Inferior parietal cortex (tissue), 1 donor: ENCODE results near the gene DPPA4.
"Not testable (repeated sequence)": the region's sequence is repeated elsewhere in the genome, so short reads cannot be mapped to it uniquely, and the experiment has no call there.

Source experiments
- DNase-seq: peaks from one replicate; pipeline ENCODE4 v3.0.0-alpha.2; 2016; ENCODE audit errors: extremely low spot score

Gene DPPA4, protein sequence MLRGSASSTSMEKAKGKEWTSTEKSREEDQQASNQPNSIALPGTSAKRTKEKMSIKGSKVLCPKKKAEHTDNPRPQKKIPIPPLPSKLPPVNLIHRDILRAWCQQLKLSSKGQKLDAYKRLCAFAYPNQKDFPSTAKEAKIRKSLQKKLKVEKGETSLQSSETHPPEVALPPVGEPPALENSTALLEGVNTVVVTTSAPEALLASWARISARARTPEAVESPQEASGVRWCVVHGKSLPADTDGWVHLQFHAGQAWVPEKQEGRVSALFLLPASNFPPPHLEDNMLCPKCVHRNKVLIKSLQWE

DNA sequence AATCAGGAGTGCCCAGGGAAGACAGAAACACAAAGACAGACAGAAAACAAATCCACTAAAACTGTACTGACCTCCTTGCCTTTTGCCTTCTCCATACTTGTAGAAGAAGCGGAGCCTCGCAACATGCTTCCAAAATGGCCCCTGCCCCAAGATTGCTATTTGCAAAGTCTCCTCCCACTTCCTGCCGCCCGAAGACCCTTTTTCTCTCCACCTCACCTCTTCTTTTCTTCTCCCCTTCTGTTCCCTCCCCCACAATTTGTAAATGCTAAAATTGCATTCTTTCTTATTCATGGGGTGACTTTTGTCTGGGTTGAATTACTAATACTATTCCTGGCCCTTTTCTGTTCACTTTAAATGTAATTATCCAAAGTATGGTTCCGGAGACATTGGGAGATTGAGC lies at the start of gene DPPA4:
TSS of gene DPPA4 (minus strand) at position 154 of the 400 bp plus-strand sequence. CDS start at position 125, 29 bp downstream.
- DNase-seq, result no peak

DNA sequence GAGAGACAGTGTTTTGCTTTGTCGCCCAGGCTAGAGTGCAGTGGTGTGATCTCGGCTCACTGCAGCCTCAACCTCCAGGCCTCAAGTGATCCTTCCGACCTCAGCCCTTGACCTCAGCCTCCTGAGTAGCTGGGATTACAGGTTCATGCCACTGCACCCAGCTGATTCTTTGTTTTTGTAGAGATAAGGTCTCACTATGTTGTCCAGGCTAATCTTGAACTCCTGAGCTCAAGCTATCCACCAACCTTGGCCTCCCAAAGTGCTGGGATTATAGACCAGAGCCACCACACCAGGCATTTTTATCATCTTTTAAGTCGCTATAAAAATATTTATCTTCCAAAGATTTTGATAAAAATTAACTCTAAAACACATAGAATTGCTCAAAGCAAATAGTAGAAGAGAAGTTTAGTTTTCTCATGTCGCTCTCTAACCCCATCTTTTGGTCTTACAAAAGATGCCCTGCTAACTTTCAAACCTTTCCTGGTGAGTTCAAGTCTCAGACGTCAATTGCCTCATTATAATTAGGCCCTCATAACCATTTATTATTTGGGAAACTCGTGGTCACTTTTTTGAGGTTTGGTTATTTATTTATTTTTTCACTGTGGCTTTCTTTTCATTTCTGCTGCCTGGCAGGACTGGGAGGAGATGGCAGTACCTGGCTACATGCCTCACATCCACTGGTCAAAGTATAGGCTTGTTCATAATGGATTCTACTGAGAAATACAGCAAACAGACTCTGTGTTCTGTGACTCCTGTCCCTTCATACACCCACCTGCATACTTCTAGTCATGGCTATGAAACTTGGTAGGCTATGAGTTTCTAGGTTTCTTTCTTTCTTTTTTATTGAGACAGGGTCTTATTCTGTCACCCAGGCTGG lies 48.3 kb upstream of the DPPA4 start:
- DNase-seq, result no peak

DNA sequence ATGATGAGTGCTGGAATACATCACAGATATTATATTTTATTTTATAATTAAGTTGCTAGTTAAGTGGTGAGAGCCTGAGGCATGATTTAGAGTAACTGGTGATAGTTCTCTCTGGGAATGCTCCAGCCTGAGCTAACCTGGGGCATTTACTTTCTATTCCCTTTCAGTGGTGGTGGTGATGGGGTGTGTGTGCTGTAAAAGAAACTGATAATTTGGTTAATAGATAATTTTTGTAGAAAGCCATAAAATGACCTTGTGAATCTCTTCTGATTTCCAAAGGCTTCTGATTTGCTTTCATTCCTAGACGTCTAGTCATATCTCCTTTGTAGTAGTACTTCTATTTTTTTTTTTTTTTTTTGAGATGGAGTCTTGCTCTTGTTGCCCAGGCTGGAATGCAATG lies 46.8 kb upstream of the DPPA4 start:
- DNase-seq, result no peak

DNA sequence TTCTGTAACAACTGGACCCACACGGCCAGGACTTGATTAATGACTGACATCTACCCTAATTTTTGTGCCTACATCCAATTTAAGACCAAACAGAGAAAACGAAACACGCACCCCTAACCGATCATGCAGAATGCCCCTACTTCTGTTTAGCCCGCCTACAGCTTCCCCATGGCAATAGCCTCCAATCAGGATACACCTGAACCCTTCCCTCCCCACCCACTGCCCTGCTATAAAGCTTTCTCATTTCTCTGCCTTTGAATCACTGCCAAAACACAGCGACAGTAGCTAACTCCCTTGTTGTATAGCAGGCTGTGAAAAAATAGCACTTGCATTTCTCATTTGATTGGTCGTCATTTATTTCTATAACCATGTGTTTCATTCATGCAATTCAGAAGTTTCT lies 45.2 kb upstream of the DPPA4 start:
- DNase-seq, result no peak

DNA sequence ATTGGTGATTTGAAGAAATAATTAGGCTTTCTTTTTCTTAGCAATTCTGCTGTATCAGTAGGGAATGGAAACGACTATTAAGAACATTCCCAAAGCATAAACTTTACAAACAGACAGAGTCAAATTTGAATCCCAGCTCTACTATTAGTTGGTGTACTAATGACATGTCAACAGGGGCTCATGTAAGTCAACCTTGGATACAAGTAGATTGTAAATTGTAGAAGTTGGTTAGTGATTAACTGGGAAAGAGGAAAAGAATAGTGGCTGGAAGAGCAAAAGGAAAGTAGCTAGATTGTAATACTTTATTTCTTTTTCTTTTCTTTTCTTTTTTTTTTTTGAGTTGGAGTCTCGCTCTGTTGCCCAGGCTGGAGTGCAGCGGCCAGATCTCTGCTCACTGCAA lies 38.6 kb upstream of the DPPA4 start:
- DNase-seq, result no peak

DNA sequence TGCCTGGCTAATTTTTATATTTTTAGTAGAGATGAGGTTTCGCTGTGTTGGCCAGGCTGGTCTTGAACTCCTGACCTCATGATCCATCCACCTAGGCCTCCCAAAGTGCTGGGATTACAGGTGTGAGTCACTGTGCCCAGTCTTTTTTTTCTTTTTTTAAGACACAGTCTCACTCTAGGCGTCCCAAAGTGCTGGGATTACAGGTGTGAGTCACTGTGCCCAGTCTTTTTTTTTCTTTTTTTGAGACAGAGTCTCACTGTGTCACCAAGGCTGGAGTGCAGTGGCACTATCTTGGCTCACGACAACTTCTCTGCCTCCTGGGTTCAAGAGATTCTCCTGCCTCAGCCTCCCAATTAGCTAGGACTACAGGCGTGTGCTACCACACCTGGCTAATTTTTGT lies 37.1 kb upstream of the DPPA4 start:
- DNase-seq, result not testable (repeated sequence)

DNA sequence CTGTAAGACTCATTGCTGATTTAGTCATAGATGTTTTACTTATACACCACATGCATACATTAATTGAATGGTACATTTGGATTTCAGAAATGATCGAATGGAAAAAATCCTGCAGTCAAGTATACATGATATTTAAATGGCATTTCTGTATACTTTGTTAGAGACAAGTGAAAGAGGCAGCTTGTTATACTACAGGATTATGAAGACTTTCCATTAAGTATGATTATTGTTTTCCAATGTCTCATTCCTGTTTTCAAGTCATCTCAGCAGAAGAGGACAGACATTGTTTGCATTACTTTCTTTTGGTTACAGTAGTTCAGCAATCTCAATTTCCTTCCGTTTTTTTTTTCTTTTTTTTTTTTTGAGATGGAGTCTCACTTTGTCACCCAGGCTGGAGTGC lies 36.6 kb upstream of the DPPA4 start:
- DNase-seq, result no peak

DNA sequence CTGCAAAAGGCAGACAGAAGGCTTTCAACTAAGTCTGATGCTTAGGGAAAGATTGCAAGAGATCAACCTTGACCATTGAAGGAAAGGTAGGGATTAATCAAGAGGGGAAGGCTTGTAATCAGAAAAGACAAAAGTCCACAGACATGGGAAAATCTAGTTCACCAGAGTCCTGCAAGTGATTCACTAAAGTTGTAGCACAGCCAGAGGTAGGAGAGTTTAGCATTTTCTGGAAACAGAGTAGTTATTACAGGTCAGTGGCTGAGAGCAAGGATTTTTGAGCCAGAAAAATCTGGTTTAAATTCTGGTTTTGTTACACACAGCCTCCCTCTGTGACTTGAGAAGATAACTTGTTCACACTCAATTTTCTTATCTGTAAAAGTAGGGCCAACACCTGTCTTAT lies 35.3 kb upstream of the DPPA4 start:
- DNase-seq, result no peak

DNA sequence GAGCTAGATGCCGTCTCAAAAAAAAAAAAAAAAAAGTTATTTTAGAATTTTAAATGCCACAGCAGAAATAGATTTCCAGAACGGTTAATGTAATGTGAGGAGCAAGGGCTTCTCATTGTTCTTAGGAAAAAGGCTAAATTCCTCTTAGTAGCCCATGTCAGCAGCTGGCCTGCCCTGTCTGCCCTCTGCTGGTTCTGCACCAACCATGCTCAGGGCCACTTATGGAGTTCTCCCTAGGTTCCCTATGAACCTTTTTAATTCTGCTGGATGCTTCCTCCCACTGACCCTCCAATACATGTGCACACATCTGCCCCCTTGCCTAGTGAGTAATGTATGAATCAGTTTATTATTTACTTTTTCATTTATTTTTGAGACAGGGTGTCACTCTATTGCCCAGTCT lies 32.2 kb upstream of the DPPA4 start:
- no peak for DNase-seq

DNA sequence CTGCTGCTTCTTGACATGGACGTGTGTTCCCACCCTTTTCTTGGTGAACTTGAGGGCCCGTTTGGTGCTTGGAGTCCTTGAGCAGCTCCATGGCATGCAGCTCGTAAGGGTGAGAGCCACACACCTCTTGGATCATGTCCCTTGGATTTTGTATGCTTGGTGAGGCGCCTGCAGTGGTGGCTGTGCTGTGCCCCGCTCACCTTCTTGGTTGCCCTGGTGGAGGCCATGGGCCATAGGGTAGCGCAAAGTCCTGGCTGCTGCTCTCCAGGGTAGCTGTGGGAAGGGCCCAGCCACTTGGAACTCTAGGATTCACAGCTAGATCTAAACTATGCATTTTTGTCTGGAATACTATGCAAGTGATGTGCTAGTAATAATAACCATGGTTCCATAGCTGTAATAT lies 26.7 kb upstream of the DPPA4 start:
- DNase-seq, result no peak

DNA sequence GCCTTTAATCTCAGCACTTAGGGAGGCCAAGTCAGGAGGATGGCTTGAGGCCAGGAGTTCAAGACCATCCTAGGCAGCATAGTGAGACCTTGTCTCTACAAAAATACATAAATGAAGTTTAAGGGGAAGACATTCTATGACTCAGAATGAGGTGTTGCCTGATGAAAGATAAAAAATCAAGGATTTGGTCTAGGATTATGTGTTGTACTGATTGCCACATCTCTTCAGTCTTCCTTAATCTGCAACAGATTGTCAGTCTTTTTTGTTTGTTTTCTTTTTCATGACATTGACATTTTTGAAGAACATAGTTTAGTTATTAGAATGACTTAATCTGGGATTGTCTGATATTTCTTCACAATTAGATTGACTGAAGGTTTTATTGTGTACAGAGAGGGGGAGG lies 26.3 kb upstream of the DPPA4 start:
- DNase-seq, result no peak

DNA sequence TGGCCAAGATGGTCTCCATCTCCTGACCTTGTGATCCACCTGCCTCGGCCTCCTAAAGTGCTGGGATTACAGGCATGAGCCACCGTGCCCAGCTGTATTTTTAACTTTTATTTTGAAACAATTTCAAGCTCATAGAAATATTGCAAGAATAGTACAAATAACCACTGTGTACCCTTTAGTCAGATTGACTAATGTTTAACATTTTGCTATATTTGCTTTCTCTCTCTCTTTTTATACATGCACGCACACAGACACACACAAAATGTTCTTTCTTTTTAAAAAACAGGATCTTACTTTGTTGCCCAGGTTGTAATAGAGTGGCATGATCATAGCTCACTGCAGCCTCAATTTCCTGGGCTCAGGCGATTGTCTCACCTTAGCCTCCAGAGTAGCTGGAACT lies 25.5 kb upstream of the DPPA4 start:
- no peak for DNase-seq

DNA sequence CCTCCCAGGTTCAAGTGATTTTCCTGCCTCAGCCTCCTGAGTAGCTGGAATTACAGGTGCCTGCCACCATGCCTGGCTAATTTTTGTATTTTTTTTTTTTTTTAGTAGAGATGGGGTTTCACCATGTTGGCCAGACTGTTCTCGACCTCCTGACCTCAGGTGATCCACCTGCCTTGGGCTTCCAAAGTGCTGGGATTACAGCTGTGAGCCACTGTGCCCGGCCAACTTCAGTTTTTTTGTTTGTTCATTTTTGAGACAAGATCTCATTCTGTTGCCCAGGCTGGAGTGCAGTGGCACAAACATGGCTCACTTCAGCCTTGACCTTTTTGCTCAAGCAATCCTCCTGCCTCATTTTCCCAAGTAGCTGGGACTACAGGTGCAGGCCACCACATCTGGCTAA lies 21.5 kb upstream of the DPPA4 start:
- DNase-seq, result not testable (repeated sequence)

DNA sequence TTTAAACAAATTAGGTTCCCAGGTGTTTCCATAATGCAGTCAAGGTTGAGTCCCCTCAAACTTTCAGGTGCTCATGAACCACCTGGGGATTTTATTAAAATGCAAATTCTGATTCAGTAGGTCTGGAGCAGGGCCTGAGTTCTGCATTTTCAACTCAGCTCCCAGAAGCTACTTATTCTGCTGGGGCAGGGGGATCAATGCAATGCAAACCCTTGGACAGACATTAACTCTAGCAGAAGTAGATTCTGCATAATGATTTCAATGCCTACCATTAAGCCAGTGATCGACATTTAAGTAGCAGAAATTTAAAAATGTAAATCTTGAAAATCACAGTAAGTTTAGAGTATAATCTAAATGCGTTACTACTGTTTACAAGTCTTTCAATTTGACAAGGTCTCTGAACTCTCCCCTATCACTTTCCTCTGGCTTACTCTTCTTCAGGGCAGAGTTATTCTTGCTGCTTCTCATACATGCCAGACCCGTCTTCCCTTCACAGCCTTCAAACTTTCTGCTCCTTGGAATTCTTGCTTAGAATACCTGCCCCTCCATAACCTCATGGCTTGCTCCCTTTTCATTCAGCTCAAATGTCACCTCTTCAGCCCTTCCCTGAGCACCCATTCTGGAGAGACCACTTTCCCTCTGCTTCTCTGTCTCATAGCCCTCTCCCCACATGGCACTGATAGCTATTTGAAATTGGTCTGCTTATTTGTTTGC lies 19.3 kb upstream of the DPPA4 start:
- DNase-seq, result no peak

DNA sequence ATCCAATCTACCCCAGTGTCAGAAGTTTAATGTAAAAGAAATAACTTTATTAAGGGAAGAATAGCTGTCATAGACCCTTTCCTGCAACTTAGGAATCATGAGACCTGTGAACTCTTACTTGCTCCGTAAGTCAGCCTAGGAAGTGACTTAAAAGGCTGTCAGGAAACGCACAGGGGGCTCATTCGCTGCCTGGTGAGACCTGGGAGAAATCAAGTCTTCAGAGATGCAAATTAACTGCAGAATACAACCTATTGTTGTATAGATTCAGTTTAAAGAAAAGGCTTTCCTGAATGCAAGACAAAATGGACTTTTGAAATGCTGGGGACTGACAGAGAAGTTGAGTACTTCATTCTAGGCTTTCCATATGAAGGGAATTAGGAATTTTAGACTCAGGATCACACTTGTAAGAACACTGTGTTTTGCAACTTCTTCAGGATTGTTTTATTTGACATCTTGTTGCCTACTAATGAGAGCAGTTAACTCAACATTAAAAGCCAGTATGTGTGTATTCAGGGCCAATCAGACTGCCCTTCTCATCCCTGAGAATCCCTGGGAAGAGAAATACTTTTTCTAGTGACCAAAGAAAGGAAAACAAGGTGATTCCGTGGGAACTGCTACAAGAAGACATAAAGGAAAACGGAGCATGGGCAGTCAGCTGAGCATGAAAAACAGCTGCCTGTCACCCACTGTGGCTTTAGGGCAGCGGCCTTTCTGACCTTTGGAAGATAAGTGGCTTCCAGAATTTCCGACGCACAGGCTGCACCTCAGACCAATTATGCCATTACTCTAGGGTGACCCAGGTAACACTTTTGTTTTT lies 18.5 kb upstream of the DPPA4 start:
- DNase-seq, result no peak

DNA sequence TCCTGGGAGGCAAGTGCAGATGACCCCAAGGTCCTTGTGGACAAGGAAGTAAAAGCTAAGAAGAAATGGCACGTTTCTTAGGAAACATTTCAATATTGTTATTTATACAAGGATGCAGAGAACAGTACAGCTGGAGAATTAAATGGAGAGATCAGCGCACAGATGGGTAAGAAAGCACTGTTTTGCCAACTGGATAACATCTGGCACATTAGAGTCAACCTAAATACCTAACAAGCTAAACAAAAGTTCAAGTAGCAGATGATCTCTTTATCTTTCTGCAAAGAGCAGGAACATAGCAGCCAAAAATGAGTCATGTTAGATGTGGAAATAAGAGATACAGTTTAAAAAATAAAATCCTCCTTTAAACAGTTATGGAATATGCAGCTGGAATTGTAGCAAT lies 15.7 kb upstream of the DPPA4 start:
- no peak for DNase-seq

DNA sequence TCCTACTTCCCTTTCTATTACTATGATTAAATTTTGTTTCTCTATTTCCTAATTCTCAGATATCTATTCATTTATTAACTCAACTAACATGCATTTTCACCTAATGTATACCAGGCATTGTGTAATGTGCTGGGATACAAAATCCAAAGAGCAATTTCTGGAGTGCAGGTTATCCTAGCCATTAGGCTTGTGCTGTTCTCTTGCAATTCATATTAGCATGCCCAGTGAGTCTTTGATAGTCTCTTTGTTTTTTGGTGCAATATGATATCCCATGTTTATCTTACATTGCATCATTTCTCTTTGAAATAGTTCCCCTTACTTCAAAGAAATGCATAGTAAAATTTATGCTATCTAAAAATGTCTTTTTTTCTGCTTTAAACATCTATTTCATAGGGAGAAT lies 13.9 kb upstream of the DPPA4 start:
- DNase-seq, result no peak

DNA sequence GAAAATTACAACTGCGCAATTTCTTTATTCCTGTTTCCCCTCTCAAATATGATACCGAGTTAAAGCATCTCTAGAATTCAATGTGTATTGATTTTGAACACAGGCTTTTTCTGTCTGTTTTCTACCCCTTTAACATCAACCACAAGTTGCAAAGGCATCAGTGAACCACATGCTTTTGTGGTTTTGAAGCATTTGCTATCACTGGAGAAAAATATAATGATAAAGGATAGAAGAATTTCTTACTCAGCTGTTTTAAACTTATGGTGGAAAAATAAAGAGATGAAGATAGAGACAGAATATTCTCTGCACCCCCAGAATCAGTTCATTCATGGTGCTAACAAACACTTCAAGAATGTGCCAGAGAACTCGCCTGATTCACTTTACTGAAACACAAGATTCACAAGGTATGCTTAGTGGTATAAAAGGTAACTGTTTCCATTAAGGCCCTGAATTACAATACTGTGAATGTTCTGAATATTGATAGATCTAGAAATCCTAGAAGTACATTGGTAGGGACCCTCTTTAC lies 9.5 kb upstream of the DPPA4 start:
- no peak for DNase-seq

DNA sequence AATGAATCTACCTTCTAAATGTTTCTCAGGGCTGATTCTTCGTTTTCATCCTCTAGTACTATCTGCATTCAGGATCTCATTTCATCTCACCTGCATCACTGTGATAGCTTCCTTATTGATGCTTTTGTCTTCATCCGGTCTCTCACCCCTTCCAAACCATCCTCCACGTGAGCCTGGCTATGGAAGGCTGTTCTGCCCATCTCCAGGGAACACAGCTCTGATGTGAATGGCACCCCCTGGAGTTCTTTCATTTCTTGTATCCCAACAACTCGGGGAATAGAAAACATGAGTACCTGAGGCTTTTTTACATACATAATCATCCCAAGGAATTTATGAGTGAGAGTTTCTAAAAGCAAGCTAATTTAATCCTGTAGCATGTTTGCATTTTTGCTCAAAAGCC lies 8.8 kb upstream of the DPPA4 start:
- DNase-seq, result no peak

DNA sequence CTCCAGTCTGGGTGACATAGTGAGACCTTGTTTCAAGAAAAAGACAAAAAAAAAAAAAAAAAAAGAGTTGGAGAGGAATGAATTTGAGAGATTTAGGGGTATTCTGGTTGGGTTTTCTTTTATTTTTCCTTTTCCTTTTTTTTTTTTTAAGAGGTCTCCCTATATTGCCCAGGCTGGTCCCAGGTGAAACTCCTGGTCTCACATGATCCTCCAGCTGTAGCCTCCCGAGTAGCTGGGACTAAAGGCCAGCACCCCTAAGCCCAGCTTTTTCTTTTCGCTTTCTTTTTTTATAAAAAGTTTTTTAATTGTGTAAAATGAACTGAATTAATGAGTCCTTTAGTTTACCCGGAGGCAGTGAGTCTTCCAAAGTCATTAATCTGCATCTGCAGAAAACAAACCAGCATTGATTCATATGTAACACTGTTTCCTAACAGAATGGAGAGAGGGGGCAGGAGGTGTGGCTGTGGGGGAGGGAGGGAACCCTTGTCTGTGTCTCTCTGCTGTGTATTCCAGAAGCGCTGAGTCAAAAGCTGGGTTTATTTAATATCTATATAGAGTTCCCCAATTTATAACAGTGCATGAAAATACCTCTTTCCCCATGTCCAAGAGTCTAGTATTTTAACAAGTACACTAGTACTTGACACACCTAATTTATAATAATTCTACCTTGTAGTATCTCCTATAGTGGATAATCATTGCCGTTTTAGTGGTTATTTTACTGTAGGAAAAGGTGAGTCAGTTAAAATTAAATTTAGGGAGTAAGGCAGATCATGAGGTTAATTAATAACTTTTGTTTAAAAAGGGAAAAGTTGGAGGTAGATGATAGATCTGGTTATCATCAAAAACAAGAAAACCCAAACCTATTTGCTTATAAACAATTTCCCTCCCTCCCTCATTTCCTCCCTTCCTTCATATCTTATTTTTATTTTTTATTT lies 2.6 kb upstream of the DPPA4 start:
- no peak for DNase-seq
